Hematopoietic multipotent progenitor cell treated with erythropoietin and hydrocortisone succinate and interleukin-3 and kit ligand, for 4 days (in vitro differentiated cells): ENCODE data around the gene MPDZ.

Experiments used
- DNase-seq: peaks from one replicate; pipeline ENCODE4 v3.0.0-alpha.2; 2015

The MPDZ gene

GRCh38 chr9:13174906-13175639, 104.4 kb downstream of the MPDZ start:
- no peak for DNase-seq

- no peak for DNase-seq
These were observed 105.9 kb downstream of the MPDZ start for GRCh38 chr9:13173553-13173952.

GRCh38 chr9:13171261-13171660, 108.2 kb downstream of the MPDZ start:
- DNase-seq: no peak

GRCh38 chr9:13166996-13167395, 112.5 kb downstream of the MPDZ start:
- DNase-seq: no peak

- DNase-seq: no peak
These were observed 113.5 kb downstream of the MPDZ start for GRCh38 chr9:13165956-13166355.

GRCh38 chr9:13165236-13165945, 114.1 kb downstream of the MPDZ start:
- no peak for DNase-seq

- DNase-seq: no peak
These were observed 115.5 kb downstream of the MPDZ start for GRCh38 chr9:13163946-13164345.

GRCh38 chr9:13163287-13163686, 116.2 kb downstream of the MPDZ start:
- DNase-seq: no peak

- DNase-seq: no peak
These were observed 119.4 kb downstream of the MPDZ start for GRCh38 chr9:13160051-13160450.

- no peak for DNase-seq
These were observed 120.5 kb downstream of the MPDZ start for GRCh38 chr9:13158986-13159385.

GRCh38 chr9:13151489-13151888, 128.0 kb downstream of the MPDZ start:
- no peak for DNase-seq

GRCh38 chr9:13149454-13149853, 130.0 kb downstream of the MPDZ start:
- no peak for DNase-seq

GRCh38 chr9:13146840-13147239, 132.7 kb downstream of the MPDZ start:
- DNase-seq: no peak

GRCh38 chr9:13145340-13145739, 134.2 kb downstream of the MPDZ start:
- no peak for DNase-seq

- no peak for DNase-seq
These were observed 135.2 kb downstream of the MPDZ start for GRCh38 chr9:13144166-13144775.

- no peak for DNase-seq
These were observed 136.2 kb downstream of the MPDZ start for GRCh38 chr9:13143281-13143680.

GRCh38 chr9:13142776-13143175, 136.7 kb downstream of the MPDZ start:
- no peak for DNase-seq

- no peak for DNase-seq
These were observed 137.9 kb downstream of the MPDZ start for GRCh38 chr9:13141629-13142028.

- no peak for DNase-seq
These were observed 138.5 kb downstream of the MPDZ start for GRCh38 chr9:13140843-13141592.

- no peak for DNase-seq
These were observed 139.8 kb downstream of the MPDZ start for GRCh38 chr9:13139641-13140171.

- DNase-seq: no peak
These were observed 142.1 kb downstream of the MPDZ start for GRCh38 chr9:13137426-13137825.

GRCh38 chr9:13131991-13132390, 147.5 kb downstream of the MPDZ start:
- no peak for DNase-seq

- DNase-seq: no peak
These were observed 148.1 kb downstream of the MPDZ start for GRCh38 chr9:13131416-13131815.
